ENCODE measurements around the gene TSPAN32.

DNA sequence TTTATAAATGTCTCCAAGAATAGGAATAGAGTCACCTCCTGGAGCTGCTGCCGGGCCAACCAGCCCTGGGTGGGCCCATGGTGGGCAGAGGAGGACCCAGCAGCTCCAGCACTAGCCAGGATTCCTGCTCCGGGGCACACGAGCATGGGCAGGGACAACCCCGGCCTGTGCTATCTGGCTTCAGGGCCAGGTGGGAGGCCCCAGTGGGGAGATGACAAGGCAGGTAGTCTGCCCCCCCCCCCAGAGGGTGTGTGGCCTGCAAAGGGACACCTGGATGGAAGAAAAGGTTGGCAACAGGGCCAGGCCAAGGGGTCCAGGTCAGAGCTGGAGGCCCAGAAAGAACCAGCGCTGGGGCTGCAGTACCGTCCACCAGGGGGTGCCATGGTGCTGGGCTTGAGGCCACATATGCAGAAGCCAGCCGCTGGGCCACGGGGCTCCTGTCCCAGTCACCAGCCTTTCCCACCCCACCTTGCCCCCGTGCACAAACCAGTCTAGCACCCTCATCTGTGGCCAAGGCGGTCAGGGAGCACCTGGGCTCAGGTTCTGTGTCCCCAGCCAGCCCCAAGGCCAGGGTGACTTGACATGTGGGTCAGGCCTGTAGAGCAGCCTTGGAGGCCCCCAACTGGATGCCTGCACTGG is 3.4 kb downstream of the TSPAN32 start:
- TF ChIP-seq, protein P1, sequence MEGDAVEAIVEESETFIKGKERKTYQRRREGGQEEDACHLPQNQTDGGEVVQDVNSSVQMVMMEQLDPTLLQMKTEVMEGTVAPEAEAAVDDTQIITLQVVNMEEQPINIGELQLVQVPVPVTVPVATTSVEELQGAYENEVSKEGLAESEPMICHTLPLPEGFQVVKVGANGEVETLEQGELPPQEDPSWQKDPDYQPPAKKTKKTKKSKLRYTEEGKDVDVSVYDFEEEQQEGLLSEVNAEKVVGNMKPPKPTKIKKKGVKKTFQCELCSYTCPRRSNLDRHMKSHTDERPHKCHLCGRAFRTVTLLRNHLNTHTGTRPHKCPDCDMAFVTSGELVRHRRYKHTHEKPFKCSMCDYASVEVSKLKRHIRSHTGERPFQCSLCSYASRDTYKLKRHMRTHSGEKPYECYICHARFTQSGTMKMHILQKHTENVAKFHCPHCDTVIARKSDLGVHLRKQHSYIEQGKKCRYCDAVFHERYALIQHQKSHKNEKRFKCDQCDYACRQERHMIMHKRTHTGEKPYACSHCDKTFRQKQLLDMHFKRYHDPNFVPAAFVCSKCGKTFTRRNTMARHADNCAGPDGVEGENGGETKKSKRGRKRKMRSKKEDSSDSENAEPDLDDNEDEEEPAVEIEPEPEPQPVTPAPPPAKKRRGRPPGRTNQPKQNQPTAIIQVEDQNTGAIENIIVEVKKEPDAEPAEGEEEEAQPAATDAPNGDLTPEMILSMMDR (optimal IDR thresholded peaks at IDR 0.05 in 1 of 3, IDR thresholded peaks at IDR 0.05 in 1 of 3, conservative IDR thresholded peaks at IDR 0.05 in 1 of 3; ENCODE audit: extremely low read depth in 1 of 3, insufficient read depth in 2 of 3, low read length in 3 of 3) = peak; percentile 74 to 97 (median 87)
- no peak for TF ChIP-seq EZH2 (IDR thresholded peaks at IDR 0.05; ENCODE audit: low read length)

Data from keratinocyte (primary cell).